Upper lobe of left lung (tissue), 6 donors: Measurements from ENCODE around the gene PRKCSH. TPM values are rescaled to one million over a fixed set of nuclear protein-coding genes. Genes with fewer than 3 reads are reported as not detected.
A peak's percentile ranks its signal among the peaks of the same experiment; 100 is the strongest.

Source experiments
- ATAC-seq, 2 donors: fragments of 200-7000 bp; cut with Tn5 transposase; one replicate each; pipeline ENCODE4 v1.9.1; 2022; ENCODE audit warnings: mild to moderate bottlenecking in 2 of 2, moderate library complexity in 2 of 2; ENCODE audit not compliant: low FRiP score in 2 of 2
- DNase-seq, 2 donors: peaks; one replicate each; pipeline ENCODE4 v3.0.0-alpha.2; 2019 to 2020
- H3K27ac ChIP-seq, 4 donors: fragments of 200-600 bp; sonication (generic); one replicate each; pipeline ENCODE4 v1.5.1; 2016 to 2019
- H3K27me3 ChIP-seq, 4 donors: fragments of 200-600 bp; sonication (generic); one replicate each; pipeline ENCODE4 v1.5.1; 2017 to 2019
- H3K36me3 ChIP-seq, 4 donors: fragments of 200-600 bp; sonication (generic); one replicate each; pipeline ENCODE4 v1.5.1; 2016 to 2019
- H3K4me1 ChIP-seq, 4 donors: fragments of 200-600 bp; sonication (generic); one replicate each; pipeline ENCODE4 v1.5.1; 2018 to 2019
- H3K4me3 ChIP-seq, 4 donors: fragments of 200-600 bp; sonication (generic); one replicate each; pipeline ENCODE4 v1.5.1; 2017 to 2019; ENCODE audit warnings: mild to moderate bottlenecking in 2 of 4, moderate library complexity in 1 of 4
- H3K9me3 ChIP-seq, 4 donors: fragments of 200-600 bp; sonication (generic); one replicate each; pipeline ENCODE4 v1.5.1; 2018 to 2019
- EP300 ChIP-seq, 4 donors: sonication (generic); formaldehyde crosslinking; IDR thresholded peaks; one replicate each; pipeline ENCODE4 v1.5.1; 2017; ENCODE audit warnings: antibody characterized with exemption in 4 of 4, control low read depth in 2 of 4
- POLR2A ChIP-seq, 4 donors: fragments of 450-650 bp; IDR thresholded peaks; one replicate each; pipeline ENCODE4 v1.5.1; 2016 to 2017; ENCODE audit warnings: antibody characterized with exemption in 4 of 4, mild to moderate bottlenecking in 2 of 4
- POLR2AphosphoS5 ChIP-seq, 2 donors: sonication (generic); formaldehyde crosslinking; IDR thresholded peaks; one replicate each; pipeline ENCODE4 v1.5.1; 2017; ENCODE audit warnings: antibody characterized with exemption in 2 of 2
- WGBS, 2 donors: methylation state at CpG; one replicate each; pipeline ENCODE4 v1.1.5; 2017 to 2018; 5-methylcytosine and 5-hydroxymethylcytosine counted together
- total RNA-seq, 6 donors: library from RNA; depleted of rRNA in 4 of 6; stranded (reverse); fragments of >200 nt in 4 of 6; gene quantifications; one replicate each; pipeline versions ENCODE4 v1.1.0 to v1.2.1, GENCODE V29; 2016 to 2021
- TF ChIP-seq, protein P1 (sequence below), 6 experiments: fragments of 450-650 bp in 4 of 6; fragments of 200-600 bp in 2 of 6; sonication (generic) in 2 of 6; IDR thresholded peaks; one replicate each; pipeline ENCODE4 v1.5.1; 2016 to 2019; ENCODE audit warnings: antibody characterized with exemption in 6 of 6
- donor health status: DM: no; HTN: no; CAD: no; lungs with moderate emphysema.
- donor health status: DM: no; HTN: yes; CAD: no; lungs with severe emphysema.

PRKCSH gene
- total RNA-seq, 6 donors from 2014 or later: 124 to 341 (median 187) TPM

DNA sequence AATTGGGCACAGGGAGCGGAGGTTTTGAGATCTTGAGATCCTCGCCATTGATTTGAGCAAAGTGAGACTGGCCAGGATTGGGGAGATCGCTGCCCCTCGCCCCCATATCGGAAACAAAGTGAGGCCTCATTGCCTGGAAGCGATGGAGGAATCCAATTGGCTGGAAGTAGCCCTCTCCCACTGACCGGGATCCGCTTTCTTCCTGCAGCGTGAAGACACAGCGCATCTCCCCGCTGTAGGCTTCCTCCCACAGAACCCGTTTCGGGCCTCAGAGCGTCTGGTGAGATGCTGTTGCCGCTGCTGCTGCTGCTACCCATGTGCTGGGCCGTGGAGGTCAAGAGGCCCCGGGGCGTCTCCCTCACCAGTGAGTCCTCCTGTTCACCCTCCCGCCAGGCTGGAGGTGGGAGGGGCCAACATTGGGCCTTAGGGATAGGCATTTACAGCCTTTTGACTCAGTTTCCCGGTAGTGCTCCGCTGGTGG lies 438 bp downstream of the PRKCSH start:
- H3K36me3 ChIP-seq: peaks cover 9 to 40% (median 34%) of the 10 kb centered on the region in 4 donors
- TF ChIP-seq POLR2A (IDR thresholded peaks at IDR 0.05) (no peak), POLR2AphosphoS5 (IDR thresholded peaks at IDR 0.05) (no peak), EP300 (IDR thresholded peaks at IDR 0.05) (no peak)
- TF ChIP-seq, protein P1, sequence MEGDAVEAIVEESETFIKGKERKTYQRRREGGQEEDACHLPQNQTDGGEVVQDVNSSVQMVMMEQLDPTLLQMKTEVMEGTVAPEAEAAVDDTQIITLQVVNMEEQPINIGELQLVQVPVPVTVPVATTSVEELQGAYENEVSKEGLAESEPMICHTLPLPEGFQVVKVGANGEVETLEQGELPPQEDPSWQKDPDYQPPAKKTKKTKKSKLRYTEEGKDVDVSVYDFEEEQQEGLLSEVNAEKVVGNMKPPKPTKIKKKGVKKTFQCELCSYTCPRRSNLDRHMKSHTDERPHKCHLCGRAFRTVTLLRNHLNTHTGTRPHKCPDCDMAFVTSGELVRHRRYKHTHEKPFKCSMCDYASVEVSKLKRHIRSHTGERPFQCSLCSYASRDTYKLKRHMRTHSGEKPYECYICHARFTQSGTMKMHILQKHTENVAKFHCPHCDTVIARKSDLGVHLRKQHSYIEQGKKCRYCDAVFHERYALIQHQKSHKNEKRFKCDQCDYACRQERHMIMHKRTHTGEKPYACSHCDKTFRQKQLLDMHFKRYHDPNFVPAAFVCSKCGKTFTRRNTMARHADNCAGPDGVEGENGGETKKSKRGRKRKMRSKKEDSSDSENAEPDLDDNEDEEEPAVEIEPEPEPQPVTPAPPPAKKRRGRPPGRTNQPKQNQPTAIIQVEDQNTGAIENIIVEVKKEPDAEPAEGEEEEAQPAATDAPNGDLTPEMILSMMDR (IDR thresholded peaks at IDR 0.05): no peak
- H3K4me3 ChIP-seq: peak overlapping the region; percentile 63 to 90 (median 78)
- WGBS, 2 donors: 0 to 5% methylated on average over 9 to 16 of the region's 21 CpGs
- peak overlapping the region; percentile 65 to 88 (median 86) for H3K27ac ChIP-seq
- DNase-seq (no peak), ATAC-seq (no peak)
- no peaks in the 10 kb centered on the region for H3K27me3 ChIP-seq
- peaks cover 13 to 21% (median 16%) of the 10 kb centered on the region in 4 donors for H3K4me1 ChIP-seq
- H3K9me3 ChIP-seq: no peaks in the 10 kb centered on the region

GRCh38 chr19:11437955-11438354 lies 2.5 kb downstream of the PRKCSH start:
- Histone ChIP-seq H3K27me3 (no peaks in the 10 kb centered on the region), H3K4me3 (no peak overlapping the region), H3K9me3 (no peaks in the 10 kb centered on the region), H3K4me1 (peaks cover 13 to 21% (median 16%) of the 10 kb centered on the region in 4 donors), H3K36me3 (peaks cover 19 to 61% (median 53%) of the 10 kb centered on the region in 4 donors), H3K27ac (no peak overlapping the region)
- TF ChIP-seq POLR2A (IDR thresholded peaks at IDR 0.05): no peak
- no peak for TF ChIP-seq POLR2AphosphoS5 (IDR thresholded peaks at IDR 0.05)
- TF ChIP-seq, protein P1 (IDR thresholded peaks at IDR 0.05): no peak
- no peak for TF ChIP-seq EP300 (IDR thresholded peaks at IDR 0.05)
- no peak for ATAC-seq
- WGBS, 2 donors: 85 to 92% methylated on average over 9 of the region's 9 CpGs
- no peak for DNase-seq

DNA sequence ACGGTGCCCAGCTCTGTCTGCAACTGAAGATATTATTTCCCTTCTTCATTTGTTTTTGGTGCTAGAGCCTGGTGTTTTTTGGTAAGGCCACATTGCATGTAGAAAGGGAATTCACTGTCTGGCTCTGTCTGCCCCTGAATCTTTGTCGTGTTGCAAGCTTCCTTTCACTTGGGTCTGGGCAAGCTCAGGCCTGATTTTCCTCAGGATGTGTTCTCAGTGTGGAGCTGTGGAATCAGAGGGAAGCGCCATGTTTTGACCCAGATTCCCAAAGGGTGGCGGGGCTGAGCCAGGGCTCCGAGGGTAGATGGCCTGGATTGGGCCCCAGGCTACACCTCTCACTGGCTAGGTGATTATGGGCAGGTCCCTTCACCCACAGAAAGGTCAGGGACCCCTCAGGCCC lies 8.6 kb downstream of the PRKCSH start:
- Histone ChIP-seq H3K27me3 (no peaks in the 10 kb centered on the region), H3K4me1 (no peaks in the 10 kb centered on the region)

DNA sequence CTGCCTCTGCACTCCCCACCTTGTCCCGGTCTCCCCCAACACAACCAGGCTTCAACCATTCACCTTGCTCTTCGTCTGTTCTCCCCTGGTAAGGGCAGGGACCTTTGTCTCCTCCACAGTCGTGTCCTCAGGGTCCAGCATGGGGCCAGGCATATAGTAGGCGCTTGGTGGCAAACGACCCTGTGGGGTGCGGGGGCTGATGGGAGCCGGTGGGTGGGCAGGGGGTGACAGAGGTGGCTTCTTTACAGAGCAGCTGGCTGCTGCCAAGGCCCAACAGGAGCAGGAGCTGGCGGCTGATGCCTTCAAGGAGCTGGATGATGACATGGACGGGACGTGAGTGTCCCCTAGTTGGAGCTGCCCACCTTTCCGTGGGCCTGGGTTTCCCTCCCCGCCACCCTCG lies 9.7 kb downstream of the PRKCSH start:
- no peaks in the 10 kb centered on the region for H3K4me1 ChIP-seq
- TF ChIP-seq POLR2A (IDR thresholded peaks at IDR 0.05): no peak
- TF ChIP-seq, protein P1 (IDR thresholded peaks at IDR 0.05): no peak
- TF ChIP-seq POLR2AphosphoS5 (IDR thresholded peaks at IDR 0.05): no peak
- no peak for TF ChIP-seq EP300 (IDR thresholded peaks at IDR 0.05)
- no peaks in the 10 kb centered on the region for H3K27me3 ChIP-seq
- no peak overlapping the region for H3K4me3 ChIP-seq
- 95 to 98% methylated on average over 3 to 11 of the region's 13 CpGs for WGBS, 2 donors
- H3K27ac ChIP-seq: no peak overlapping the region
- DNase-seq (no peak), ATAC-seq (no peak)
- H3K36me3 ChIP-seq: peaks cover 24 to 99% (median 91%) of the 10 kb centered on the region in 4 donors
- H3K9me3 ChIP-seq: no peaks in the 10 kb centered on the region

More for the DNA sequence above, 8.6 kb downstream of the PRKCSH start:
- TF ChIP-seq POLR2AphosphoS5 (IDR thresholded peaks at IDR 0.05) (no peak), POLR2A (IDR thresholded peaks at IDR 0.05) (no peak), EP300 (IDR thresholded peaks at IDR 0.05) (no peak)
- TF ChIP-seq, protein P1 (IDR thresholded peaks at IDR 0.05): no peak
- peaks cover 16 to 98% (median 88%) of the 10 kb centered on the region in 4 donors for H3K36me3 ChIP-seq
- DNase-seq: no peak
- no peak overlapping the region for H3K4me3 ChIP-seq
- no peak overlapping the region for H3K27ac ChIP-seq
- H3K9me3 ChIP-seq: no peaks in the 10 kb centered on the region
- ATAC-seq: no peak
- 69 to 90% methylated on average over 5 of the region's 5 CpGs for WGBS, 2 donors

- Histone ChIP-seq H3K9me3 (no peaks in the 10 kb centered on the region), H3K4me1 (no peaks in the 10 kb centered on the region), H3K27ac (peak overlapping the region in 1 of 4 donors; percentile 4), H3K4me3 (no peak overlapping the region), H3K36me3 (peaks cover 24 to 97% (median 90%) of the 10 kb centered on the region in 4 donors), H3K27me3 (no peaks in the 10 kb centered on the region)
- ATAC-seq (no peak), DNase-seq (no peak)
- no peak for TF ChIP-seq POLR2AphosphoS5 (IDR thresholded peaks at IDR 0.05)
- no peak for TF ChIP-seq EP300 (IDR thresholded peaks at IDR 0.05)
- no peak for TF ChIP-seq POLR2A (IDR thresholded peaks at IDR 0.05)
- TF ChIP-seq, protein P1 (IDR thresholded peaks at IDR 0.05): no peak
- WGBS, 2 donors: 91 to 95% methylated on average over 9 to 14 of the region's 14 CpGs
These were observed 10.8 kb downstream of the PRKCSH start for GRCh38 chr19:11446271-11446651.
